Cardiac fibroblast (primary cell): ENCODE results near the gene EXTL2.

Experiments
- DNase-seq, 2 donors: peaks; one replicate each; pipeline versions ENCODE4 v3.0.0 to v3.0.0-alpha.2; 2010; ENCODE audit warnings: low read depth in 2 of 2
- H3K4me3 ChIP-seq, 2 donors: replicated peaks in 1 of 2; 1 replicate in 1 of 2; 2 replicates in 1 of 2; pipeline ENCODE4 v1.5.1; 2011; ENCODE audit warnings: low read depth in 2 of 2, low read length in 2 of 2, mild to moderate bottlenecking in 2 of 2, moderate library complexity in 1 of 2
- CTCF ChIP-seq: IDR thresholded peaks from one replicate; pipeline ENCODE4 v1.5.1; 2011; ENCODE audit warnings: low read depth, mild to moderate bottlenecking, low read length, inconsistent platforms

Gene EXTL2

GRCh38 chr1:100924991-100925390, 30.3 kb upstream of the EXTL2 start:
- H3K4me3 ChIP-seq: no peak overlapping the region
- TF ChIP-seq CTCF: no peak
- no peak for DNase-seq

- DNase-seq: peak; percentile 14 to 38
- no peak for TF ChIP-seq CTCF
- no peak overlapping the region for H3K4me3 ChIP-seq
These were observed 29.6 kb upstream of the EXTL2 start for GRCh38 chr1:100924212-100924611.

- peak; percentile 38 for TF ChIP-seq CTCF
- no peak overlapping the region for H3K4me3 ChIP-seq
- peak; percentile 72 to 74 for DNase-seq
These were observed 26.6 kb upstream of the EXTL2 start for GRCh38 chr1:100921110-100921706.

- DNase-seq: no peak
- no peak for TF ChIP-seq CTCF
- H3K4me3 ChIP-seq: no peak overlapping the region
These were observed 17.4 kb upstream of the EXTL2 start for GRCh38 chr1:100912019-100912418.

- no peak for TF ChIP-seq CTCF
- no peak overlapping the region for H3K4me3 ChIP-seq
- no peak for DNase-seq
These were observed 14.4 kb upstream of the EXTL2 start for GRCh38 chr1:100909018-100909417.

GRCh38 chr1:100907887-100908286, 13.2 kb upstream of the EXTL2 start:
- no peak for DNase-seq
- TF ChIP-seq CTCF: no peak
- no peak overlapping the region for H3K4me3 ChIP-seq

GRCh38 chr1:100905181-100905580, 10.5 kb upstream of the EXTL2 start:
- TF ChIP-seq CTCF: no peak
- DNase-seq: no peak
- no peak overlapping the region for H3K4me3 ChIP-seq
